ENCODE results near the gene MICU1.

GRCh38 chr10:72375585-72375984 is 250.3 kb downstream of the MICU1 start:
- no peak for TF ChIP-seq GATA3 (IDR thresholded peaks at IDR 0.05; ENCODE audit: low read depth, low read length)
- TF ChIP-seq GATA2 (IDR thresholded peaks at IDR 0.05; ENCODE audit: low read depth, low read length), result no peak

Measured in SH-SY5Y (cell line).